Body of pancreas (tissue), 4 donors: ENCODE results near the gene MMP11. TPM values are rescaled to one million over a fixed set of nuclear protein-coding genes. Genes with fewer than 3 reads are reported as not detected.

Experiments
- ATAC-seq: fragments of 150-250 bp; one replicate; pipeline ENCODE4 v1.9.1; 2016
- DNase-seq, 4 donors: peaks; one replicate each; pipeline ENCODE4 v3.0.0-alpha.2; 2019
- H3K27ac ChIP-seq, 4 donors: fragments of 200-600 bp; sonication (generic); 1 replicate in 3 of 4; 2 replicates in 1 of 4; pipeline versions ENCODE4 v1.5.1 to v1.6.1; 2016 to 2019; ENCODE audit warnings: mild to moderate bottlenecking in 1 of 4, mixed read lengths in 1 of 4, moderate library complexity in 1 of 4
- H3K27me3 ChIP-seq, 2 donors: fragments of 200-600 bp; sonication (generic); one replicate each; pipeline ENCODE4 v1.6.0; 2016; ENCODE audit warnings: mild to moderate bottlenecking in 1 of 2
- H3K36me3 ChIP-seq, 2 donors: fragments of 200-600 bp; sonication (generic); replicated peaks in 1 of 2; 2 replicates each; pipeline ENCODE4 v1.5.1; 2016; ENCODE audit warnings: low read depth in 2 of 2; ENCODE audit not compliant: insufficient read depth in 1 of 2
- H3K4me1 ChIP-seq: fragments of 200-600 bp; sonication (generic); one replicate; pipeline ENCODE4 v1.6.0; 2016
- H3K4me3 ChIP-seq, 2 donors: fragments of 200-600 bp; sonication (generic); 1 replicate in 1 of 2; 2 replicates in 1 of 2; pipeline ENCODE4 v1.5.1; 2016 to 2019
- H3K9me3 ChIP-seq, 3 donors: fragments of 200-600 bp; sonication (generic); 1 replicate in 2 of 3; 2 replicates in 1 of 3; pipeline ENCODE4 v1.5.1; 2016
- POLR2A ChIP-seq, 3 donors: fragments of 450-650 bp; IDR thresholded peaks; one replicate each; pipeline ENCODE4 v1.6.1; 2016; ENCODE audit warnings: antibody characterized with exemption in 3 of 3, mild to moderate bottlenecking in 2 of 3
- whole genome bisulfite sequencing, 2 donors: methylation state at CpG; one replicate each; pipeline ENCODE4 v1.1.5; 2017; 5-methylcytosine and 5-hydroxymethylcytosine counted together
- intact Hi-C: fragments of 100-400 bp; cut with DNase I; formaldehyde crosslinking; loops from one replicate; pipeline ENCODE4 v1.15.1; 2023
- total RNA-seq, 2 donors: library from RNA; depleted of rRNA; stranded (reverse); fragments of >200 nt; gene quantifications; one replicate each; pipeline ENCODE4 v1.1.0, GENCODE V29; 2016
- TF ChIP-seq, protein P1 (sequence below), 7 experiments: fragments of 450-650 bp in 4 of 7; fragments of 200-600 bp in 3 of 7; sonication (generic) in 3 of 7; IDR thresholded peaks; one replicate each; pipeline ENCODE4 v1.5.1; 2016 to 2019; ENCODE audit warnings: antibody characterized with exemption in 7 of 7

MMP11 gene
- total RNA-seq, 2 donors from 2014 or later = 1.0 to 2.0 TPM

GRCh38 chr22:23779083-23779482, 6.4 kb downstream of the MMP11 start:
- intact Hi-C loops = loop anchor here (5.0 kb wide), 1 partner anchor 63 kb away; no protein-coding TSS in a partner anchor
- 94% methylated on average over 9 of the region's 16 CpGs; no CpG with 5 or more reads in 1 of the 2 donors for WGBS, 2 donors
- H3K4me1 ChIP-seq = peaks cover 9% of the 10 kb centered on the region

GRCh38 chr22:23779731-23780130, 7.1 kb downstream of the MMP11 start:
- intact Hi-C loops = loop anchor here (5.0 kb wide), 1 partner anchor 63 kb away; no protein-coding TSS in a partner anchor
- Histone ChIP-seq H3K27ac (no peak overlapping the region), H3K36me3 (no peaks in the 10 kb centered on the region), H3K27me3 (no peaks in the 10 kb centered on the region), H3K4me1 (peaks cover 16% of the 10 kb centered on the region), H3K4me3 (no peak overlapping the region), H3K9me3 (no peaks in the 10 kb centered on the region)
- DNase-seq (no peak), ATAC-seq (no peak)
- TF ChIP-seq POLR2A (IDR thresholded peaks at IDR 0.05) = no peak
- TF ChIP-seq, protein P1, sequence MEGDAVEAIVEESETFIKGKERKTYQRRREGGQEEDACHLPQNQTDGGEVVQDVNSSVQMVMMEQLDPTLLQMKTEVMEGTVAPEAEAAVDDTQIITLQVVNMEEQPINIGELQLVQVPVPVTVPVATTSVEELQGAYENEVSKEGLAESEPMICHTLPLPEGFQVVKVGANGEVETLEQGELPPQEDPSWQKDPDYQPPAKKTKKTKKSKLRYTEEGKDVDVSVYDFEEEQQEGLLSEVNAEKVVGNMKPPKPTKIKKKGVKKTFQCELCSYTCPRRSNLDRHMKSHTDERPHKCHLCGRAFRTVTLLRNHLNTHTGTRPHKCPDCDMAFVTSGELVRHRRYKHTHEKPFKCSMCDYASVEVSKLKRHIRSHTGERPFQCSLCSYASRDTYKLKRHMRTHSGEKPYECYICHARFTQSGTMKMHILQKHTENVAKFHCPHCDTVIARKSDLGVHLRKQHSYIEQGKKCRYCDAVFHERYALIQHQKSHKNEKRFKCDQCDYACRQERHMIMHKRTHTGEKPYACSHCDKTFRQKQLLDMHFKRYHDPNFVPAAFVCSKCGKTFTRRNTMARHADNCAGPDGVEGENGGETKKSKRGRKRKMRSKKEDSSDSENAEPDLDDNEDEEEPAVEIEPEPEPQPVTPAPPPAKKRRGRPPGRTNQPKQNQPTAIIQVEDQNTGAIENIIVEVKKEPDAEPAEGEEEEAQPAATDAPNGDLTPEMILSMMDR (IDR thresholded peaks at IDR 0.05) = no peak
- WGBS, 2 donors = 49 to 70% methylated on average over 2 to 4 of the region's 5 CpGs

More at GRCh38 chr22:23779083-23779482, 6.4 kb downstream of the MMP11 start:
- no peak for TF ChIP-seq POLR2A (IDR thresholded peaks at IDR 0.05)
- TF ChIP-seq, protein P1 (IDR thresholded peaks at IDR 0.05) = no peak
- no peak for ATAC-seq
- Histone ChIP-seq H3K36me3 (no peaks in the 10 kb centered on the region), H3K9me3 (no peaks in the 10 kb centered on the region), H3K27me3 (no peaks in the 10 kb centered on the region), H3K27ac (no peak overlapping the region), H3K4me3 (no peak overlapping the region)
- DNase-seq = no peak

DNA sequence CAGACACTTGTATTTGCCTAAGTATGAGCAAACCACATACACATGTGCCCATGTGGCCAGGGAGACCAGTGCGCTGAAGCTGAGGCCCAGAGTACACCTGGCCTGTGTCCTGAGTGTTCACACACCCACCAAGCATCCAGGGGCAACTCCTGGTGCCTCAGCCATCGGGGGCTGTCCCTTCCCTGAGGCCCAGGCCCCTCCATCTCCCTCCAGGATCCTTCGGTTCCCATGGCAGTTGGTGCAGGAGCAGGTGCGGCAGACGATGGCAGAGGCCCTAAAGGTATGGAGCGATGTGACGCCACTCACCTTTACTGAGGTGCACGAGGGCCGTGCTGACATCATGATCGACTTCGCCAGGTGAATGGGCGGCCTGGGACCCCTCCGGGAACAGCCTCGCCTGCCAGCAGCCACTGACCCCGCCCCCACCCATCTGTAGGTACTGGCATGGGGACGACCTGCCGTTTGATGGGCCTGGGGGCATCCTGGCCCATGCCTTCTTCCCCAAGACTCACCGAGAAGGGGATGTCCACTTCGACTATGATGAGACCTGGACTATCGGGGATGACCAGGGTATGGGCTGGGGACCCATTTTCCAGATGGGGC, 7.6 kb downstream of the MMP11 start:
- Histone ChIP-seq H3K9me3 (no peaks in the 10 kb centered on the region), H3K4me1 (peaks cover 16% of the 10 kb centered on the region), H3K36me3 (no peaks in the 10 kb centered on the region), H3K27ac (no peak overlapping the region), H3K4me3 (no peak overlapping the region), H3K27me3 (no peaks in the 10 kb centered on the region)
- intact Hi-C loops = no loop called here
- 82 to 83% methylated on average over 10 to 20 of the region's 20 CpGs for WGBS, 2 donors
- TF ChIP-seq, protein P1 (IDR thresholded peaks at IDR 0.05) = no peak
- no peak for TF ChIP-seq POLR2A (IDR thresholded peaks at IDR 0.05)
- DNase-seq (no peak), ATAC-seq (no peak)

DNA sequence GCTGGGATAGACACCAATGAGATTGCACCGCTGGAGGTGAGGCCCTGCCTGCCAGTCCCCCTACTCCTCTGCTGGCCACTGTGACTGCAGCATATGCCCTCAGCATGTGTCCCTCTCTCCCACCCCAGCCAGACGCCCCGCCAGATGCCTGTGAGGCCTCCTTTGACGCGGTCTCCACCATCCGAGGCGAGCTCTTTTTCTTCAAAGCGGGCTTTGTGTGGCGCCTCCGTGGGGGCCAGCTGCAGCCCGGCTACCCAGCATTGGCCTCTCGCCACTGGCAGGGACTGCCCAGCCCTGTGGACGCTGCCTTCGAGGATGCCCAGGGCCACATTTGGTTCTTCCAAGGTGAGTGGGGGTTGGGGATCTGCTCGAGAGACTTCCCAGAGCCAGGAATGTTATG, 8.4 kb downstream of the MMP11 start:
- Histone ChIP-seq H3K4me3 (no peak overlapping the region), H3K4me1 (peaks cover 17% of the 10 kb centered on the region), H3K9me3 (no peaks in the 10 kb centered on the region), H3K36me3 (no peaks in the 10 kb centered on the region), H3K27ac (no peak overlapping the region), H3K27me3 (no peaks in the 10 kb centered on the region)
- intact Hi-C loops = no loop called here
- TF ChIP-seq, protein P1 (IDR thresholded peaks at IDR 0.05) = no peak
- TF ChIP-seq POLR2A (IDR thresholded peaks at IDR 0.05) = no peak
- no peak for ATAC-seq
- no peak for DNase-seq
- WGBS, 2 donors = 89 to 93% methylated on average over 10 to 15 of the region's 15 CpGs
